A549 (cell line): ENCODE measurements around the gene MYMK. TPM values are rescaled to one million over a fixed set of nuclear protein-coding genes. Genes with fewer than 3 reads are reported as not detected.

Source experiments
- ATAC-seq, 2 experiments: fragments of 200-7000 bp in 1 of 2; fragments of >200 bp in 1 of 2; cut with Nextera tagmentation in 1 of 2; cut with Tn5 transposase in 1 of 2; 3 replicates each; pipeline versions ENCODE4 v1.8.0 to v1.9.1; 2018 to 2020; ENCODE audit warnings: mild to moderate bottlenecking in 1 of 2, moderate library complexity in 1 of 2
- CTCF ChIA-PET: fragments of 300-600 bp; sonication (Branson Sonifier 250); formaldehyde crosslinking; extraction: SDS; loops from one replicate; lab custom pipeline; 2021; ENCODE audit warnings: antibody characterized with exemption, inconsistent platforms; lab: Yijun Ruan, JAX
- POLR2A ChIA-PET: fragments of 350-600 bp; formaldehyde crosslinking; extraction: SDS; loops from one replicate; lab custom pipeline; 2021; ENCODE audit warnings: antibody characterized with exemption, inconsistent platforms; lab: Yijun Ruan, JAX
- DNase-seq, 2 experiments: peaks; one replicate each; pipeline versions ENCODE4 v3.0.0 to v3.0.0-alpha.2; 2011 to 2016; ENCODE audit warnings: low read depth in 1 of 2, low spot score in 1 of 2
- FAIRE-seq: peaks from 2 replicates; lab custom pipeline; 2011; peaks lifted over from hg19 to GRCh38; lab: Jason Lieb, UNC
- H3K27ac ChIP-seq, 2 experiments: fragments of >200 bp; sonication (Bioruptor Twin); formaldehyde crosslinking; 3 replicates each; pipeline ENCODE4 v1.5.1; 2016 to 2017
- H3K4me1 ChIP-seq: fragments of >200 bp; sonication (Bioruptor Twin); formaldehyde crosslinking; 3 replicates; pipeline ENCODE4 v1.6.1; 2016
- H3K4me2 ChIP-seq: fragments of >200 bp; sonication (Bioruptor Twin); formaldehyde crosslinking; 3 replicates; pipeline ENCODE4 v1.6.1; 2016
- H3K4me3 ChIP-seq: fragments of >200 bp; sonication (Bioruptor Twin); formaldehyde crosslinking; 3 replicates; pipeline ENCODE4 v1.5.1; 2016
- H3K9me3 ChIP-seq: fragments of >200 bp; sonication (Bioruptor Twin); formaldehyde crosslinking; 3 replicates; pipeline ENCODE4 v1.6.1; 2016
- BHLHE40 ChIP-seq: IDR thresholded peaks from 2 replicates; pipeline ENCODE4 v1.6.1; 2012; ENCODE audit warnings: low read depth, low read length, inconsistent platforms
- CBX2 ChIP-seq: fragments of 200-600 bp; sonication (generic); IDR thresholded peaks from 2 replicates; pipeline ENCODE4 v1.6.1; 2016; ENCODE audit warnings: low read depth, mild to moderate bottlenecking, borderline replicate concordance
- CBX8 ChIP-seq: fragments of 200-600 bp; sonication (generic); IDR thresholded peaks from 2 replicates; pipeline ENCODE4 v1.6.1; 2016
- CEBPB ChIP-seq, 2 experiments: fragments of >200 bp in 1 of 2; sonication (Bioruptor Twin) in 1 of 2; formaldehyde crosslinking in 1 of 2; IDR thresholded peaks; 2 replicates each; pipeline ENCODE4 v1.6.1; 2012 to 2016
- CHD2 ChIP-seq: fragments of 150-350 bp; IDR thresholded peaks from 2 replicates; pipeline ENCODE4 v1.6.1; 2014; ENCODE audit warnings: low read length; ENCODE audit not compliant: partially characterized antibody
- E2F6 ChIP-seq: IDR thresholded peaks from 2 replicates; pipeline ENCODE4 v1.6.1; 2012; ENCODE audit warnings: low read depth, borderline replicate concordance
- EHMT2 ChIP-seq: fragments of 200-600 bp; sonication (generic); IDR thresholded peaks from 2 replicates; pipeline ENCODE4 v1.6.1; 2016; ENCODE audit warnings: antibody characterized with exemption, low read depth, mild to moderate bottlenecking, moderate library complexity
- ESRRA ChIP-seq: fragments of 150-350 bp; IDR thresholded peaks from 2 replicates; pipeline ENCODE4 v1.6.1; 2014; ENCODE audit warnings: mild to moderate bottlenecking, low read length, borderline replicate concordance
- FOSB ChIP-seq: fragments of 250-450 bp; sonication (Bioruptor Pico); IDR thresholded peaks from 2 replicates; pipeline ENCODE4 v1.5.0; 2020; ENCODE audit warnings: mild to moderate bottlenecking, moderate library complexity
- FOXS1 ChIP-seq: fragments of 250-450 bp; sonication (Bioruptor Pico); IDR thresholded peaks from 2 replicates; pipeline ENCODE4 v1.5.0; 2020; ENCODE audit warnings: mild to moderate bottlenecking, moderate library complexity
- GATA3 ChIP-seq: IDR thresholded peaks from 2 replicates; pipeline ENCODE4 v1.6.1; 2012; ENCODE audit warnings: borderline replicate concordance
- HDAC2 ChIP-seq: fragments of 200-600 bp; sonication (generic); IDR thresholded peaks from 2 replicates; pipeline ENCODE4 v1.6.1; 2016
- KDM5A ChIP-seq: fragments of 200-600 bp; sonication (generic); IDR thresholded peaks from 2 replicates; pipeline ENCODE4 v1.6.1; 2016; ENCODE audit warnings: antibody characterized with exemption, mild to moderate bottlenecking
- MAFK ChIP-seq: fragments of 450-650 bp; IDR thresholded peaks from 2 replicates; pipeline ENCODE4 v1.6.1; 2014; ENCODE audit not compliant: partially characterized antibody
- MAZ ChIP-seq: fragments of 150-350 bp; IDR thresholded peaks from 2 replicates; pipeline ENCODE4 v1.6.1; 2014; ENCODE audit warnings: antibody characterized with exemption, low read depth, low read length, borderline replicate concordance
- PBX3 ChIP-seq: IDR thresholded peaks from 2 replicates; pipeline ENCODE4 v1.6.1; 2012
- PHF8 ChIP-seq: fragments of 200-600 bp; sonication (generic); IDR thresholded peaks from 2 replicates; pipeline ENCODE4 v1.6.1; 2016; ENCODE audit warnings: low read depth, mild to moderate bottlenecking, antibody characterized with exemption, moderate library complexity, borderline replicate concordance
- POLR2A ChIP-seq: IDR thresholded peaks from 2 replicates; pipeline ENCODE4 v1.6.1; 2012; ENCODE audit warnings: mild to moderate bottlenecking, low read length
- RAD21 ChIP-seq, 2 experiments: fragments of >200 bp in 1 of 2; sonication (Bioruptor Twin) in 1 of 2; formaldehyde crosslinking in 1 of 2; IDR thresholded peaks in 1 of 2; conservative IDR thresholded peaks in 1 of 2; 2 replicates in 1 of 2; 3 replicates in 1 of 2; pipeline ENCODE4 v1.6.1; 2012 to 2018; ENCODE audit warnings: inconsistent platforms in 1 of 2
- RARB ChIP-seq: fragments of 250-450 bp; sonication (Bioruptor Pico); IDR thresholded peaks from 2 replicates; pipeline ENCODE4 v1.8.0; 2021; ENCODE audit warnings: mild to moderate bottlenecking, moderate library complexity
- RCOR1 ChIP-seq: fragments of 150-350 bp; IDR thresholded peaks from 2 replicates; pipeline ENCODE4 v1.6.1; 2014; ENCODE audit warnings: antibody characterized with exemption, low read length, low read depth
- RFX5 ChIP-seq: fragments of 450-650 bp; IDR thresholded peaks from 2 replicates; pipeline ENCODE4 v1.7.1; 2014; ENCODE audit warnings: antibody characterized with exemption, mild to moderate bottlenecking, moderate library complexity
- SMC3 ChIP-seq: fragments of >200 bp; sonication (Bioruptor Twin); formaldehyde crosslinking; IDR thresholded peaks from 3 replicates; pipeline ENCODE4 v1.6.1; 2018; ENCODE audit warnings: inconsistent platforms
- TFCP2L1 ChIP-seq: fragments of 250-450 bp; sonication (Bioruptor Pico); IDR thresholded peaks from 2 replicates; pipeline ENCODE4 v1.5.0; 2021; ENCODE audit warnings: mild to moderate bottlenecking
- ZC3H11A ChIP-seq: fragments of 450-650 bp; IDR thresholded peaks from 2 replicates; pipeline ENCODE4 v1.6.1; 2014; ENCODE audit warnings: antibody characterized with exemption, mild to moderate bottlenecking
- ZFP36 ChIP-seq: fragments of 450-650 bp; IDR thresholded peaks from 2 replicates; pipeline ENCODE4 v1.6.1; 2014; ENCODE audit warnings: borderline replicate concordance; ENCODE audit not compliant: partially characterized antibody
- ZNF302 ChIP-seq: fragments of 250-450 bp; sonication (Bioruptor Pico); IDR thresholded peaks from 2 replicates; pipeline ENCODE4 v1.9.0; 2021; ENCODE audit warnings: inconsistent platforms, mild to moderate bottlenecking, moderate library complexity
- ZSCAN20 ChIP-seq: fragments of 250-450 bp; sonication (Bioruptor Pico); IDR thresholded peaks from 2 replicates; pipeline ENCODE4 v1.8.0; 2022; ENCODE audit warnings: mild to moderate bottlenecking, moderate library complexity
- WGBS: methylation state at CpG from one replicate; pipeline ENCODE4 v1.1.6; 2017; ENCODE audit errors: missing lambda C conversion rate; 5-methylcytosine and 5-hydroxymethylcytosine counted together
- polyA plus RNA-seq, 4 experiments: library from polyadenylated mRNA; depleted of rRNA in 3 of 4; stranded (reverse); fragments of >200 nt; fragmentation: RNase III in 1 of 4; extraction: RNeasy Plus Mini Kit Qiagen cat#74134 plus additional on column Dnase treatment in 1 of 4; gene quantifications; 2 replicates in 3 of 4; 3 replicates in 1 of 4; pipeline ENCODE4 v1.2.3, GENCODE V29; 2011 to 2017
- TF ChIP-seq, protein P1 (sequence below): fragments of 200-600 bp; sonication (generic); IDR thresholded peaks from 2 replicates; pipeline ENCODE4 v1.6.1; 2016; ENCODE audit warnings: antibody characterized with exemption, mild to moderate bottlenecking, moderate library complexity
- TF ChIP-seq, protein P2 (sequence below): fragments of >200 bp; sonication (Bioruptor Twin); formaldehyde crosslinking; IDR thresholded peaks from 3 replicates; pipeline ENCODE4 v1.5.1; 2016
- TF ChIP-seq, protein P3 (sequence below): fragments of 450-650 bp; IDR thresholded peaks from 2 replicates; pipeline ENCODE4 v1.6.1; 2014; ENCODE audit warnings: antibody characterized with exemption

Gene MYMK
- polyA plus RNA-seq, 2 of the 4 experiments (the other 2 are of a cell fraction), result not detected

- ATAC-seq (no peak), DNase-seq (no peak), FAIRE-seq (no peak)
- Histone ChIP-seq H3K4me1 (peaks cover 5% of the 10 kb centered on the region), H3K4me2 (no peak overlapping the region), H3K4me3 (no peak overlapping the region), H3K27ac (no peak overlapping the region), H3K9me3 (no peaks in the 10 kb centered on the region)
- TF ChIP-seq ZNF302 (CRISPR knock-in tag) (no peak), POLR2A (no peak), MAFK (no peak), BHLHE40 (no peak), PHF8 (no peak), CEBPB (IDR thresholded peaks at IDR 0.05) (no peak), ZSCAN20 (CRISPR knock-in tag) (no peak), ZFP36 (no peak), GATA3 (no peak), MAZ (no peak), EHMT2 (no peak), CHD2 (no peak), ESRRA (no peak), CBX2 (no peak), E2F6 (no peak), RCOR1 (no peak), TFCP2L1 (CRISPR knock-in tag) (no peak), HDAC2 (no peak), FOXS1 (CRISPR knock-in tag) (no peak)
- TF ChIP-seq, protein P1, sequence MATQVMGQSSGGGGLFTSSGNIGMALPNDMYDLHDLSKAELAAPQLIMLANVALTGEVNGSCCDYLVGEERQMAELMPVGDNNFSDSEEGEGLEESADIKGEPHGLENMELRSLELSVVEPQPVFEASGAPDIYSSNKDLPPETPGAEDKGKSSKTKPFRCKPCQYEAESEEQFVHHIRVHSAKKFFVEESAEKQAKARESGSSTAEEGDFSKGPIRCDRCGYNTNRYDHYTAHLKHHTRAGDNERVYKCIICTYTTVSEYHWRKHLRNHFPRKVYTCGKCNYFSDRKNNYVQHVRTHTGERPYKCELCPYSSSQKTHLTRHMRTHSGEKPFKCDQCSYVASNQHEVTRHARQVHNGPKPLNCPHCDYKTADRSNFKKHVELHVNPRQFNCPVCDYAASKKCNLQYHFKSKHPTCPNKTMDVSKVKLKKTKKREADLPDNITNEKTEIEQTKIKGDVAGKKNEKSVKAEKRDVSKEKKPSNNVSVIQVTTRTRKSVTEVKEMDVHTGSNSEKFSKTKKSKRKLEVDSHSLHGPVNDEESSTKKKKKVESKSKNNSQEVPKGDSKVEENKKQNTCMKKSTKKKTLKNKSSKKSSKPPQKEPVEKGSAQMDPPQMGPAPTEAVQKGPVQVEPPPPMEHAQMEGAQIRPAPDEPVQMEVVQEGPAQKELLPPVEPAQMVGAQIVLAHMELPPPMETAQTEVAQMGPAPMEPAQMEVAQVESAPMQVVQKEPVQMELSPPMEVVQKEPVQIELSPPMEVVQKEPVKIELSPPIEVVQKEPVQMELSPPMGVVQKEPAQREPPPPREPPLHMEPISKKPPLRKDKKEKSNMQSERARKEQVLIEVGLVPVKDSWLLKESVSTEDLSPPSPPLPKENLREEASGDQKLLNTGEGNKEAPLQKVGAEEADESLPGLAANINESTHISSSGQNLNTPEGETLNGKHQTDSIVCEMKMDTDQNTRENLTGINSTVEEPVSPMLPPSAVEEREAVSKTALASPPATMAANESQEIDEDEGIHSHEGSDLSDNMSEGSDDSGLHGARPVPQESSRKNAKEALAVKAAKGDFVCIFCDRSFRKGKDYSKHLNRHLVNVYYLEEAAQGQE, result no peak
- ChIA-PET CTCF (interaction anchor here (1.0 to 12.2 kb wide), 2 partner anchors 8 to 20 kb away, joined by 3 to 58 read pairs; no protein-coding TSS in a partner anchor), POLR2A (interaction anchor here (1.1 kb wide), 1 partner anchor 13 kb away, joined by 3 read pairs; the partner anchor contains the start of gene SLC2A6)
- WGBS, result 76% methylated on average over 6 of the region's 6 CpGs
These were observed 58.8 kb downstream of the MYMK start for GRCh38 chr9:133465984-133466383.

- ChIA-PET POLR2A (no interaction called here), CTCF (interaction anchor here (12.2 kb wide), 1 partner anchor 21 kb away, joined by 58 read pairs; no protein-coding TSS in a partner anchor)
- Histone ChIP-seq H3K9me3 (no peaks in the 10 kb centered on the region), H3K4me1 (peaks cover 10% of the 10 kb centered on the region), H3K4me3 (no peak overlapping the region), H3K27ac (no peak overlapping the region), H3K4me2 (no peak overlapping the region)
- FAIRE-seq (no peak), ATAC-seq (no peak), DNase-seq (no peak)
- WGBS, result 97% methylated on average over 10 of the region's 10 CpGs
- TF ChIP-seq, protein P2, sequence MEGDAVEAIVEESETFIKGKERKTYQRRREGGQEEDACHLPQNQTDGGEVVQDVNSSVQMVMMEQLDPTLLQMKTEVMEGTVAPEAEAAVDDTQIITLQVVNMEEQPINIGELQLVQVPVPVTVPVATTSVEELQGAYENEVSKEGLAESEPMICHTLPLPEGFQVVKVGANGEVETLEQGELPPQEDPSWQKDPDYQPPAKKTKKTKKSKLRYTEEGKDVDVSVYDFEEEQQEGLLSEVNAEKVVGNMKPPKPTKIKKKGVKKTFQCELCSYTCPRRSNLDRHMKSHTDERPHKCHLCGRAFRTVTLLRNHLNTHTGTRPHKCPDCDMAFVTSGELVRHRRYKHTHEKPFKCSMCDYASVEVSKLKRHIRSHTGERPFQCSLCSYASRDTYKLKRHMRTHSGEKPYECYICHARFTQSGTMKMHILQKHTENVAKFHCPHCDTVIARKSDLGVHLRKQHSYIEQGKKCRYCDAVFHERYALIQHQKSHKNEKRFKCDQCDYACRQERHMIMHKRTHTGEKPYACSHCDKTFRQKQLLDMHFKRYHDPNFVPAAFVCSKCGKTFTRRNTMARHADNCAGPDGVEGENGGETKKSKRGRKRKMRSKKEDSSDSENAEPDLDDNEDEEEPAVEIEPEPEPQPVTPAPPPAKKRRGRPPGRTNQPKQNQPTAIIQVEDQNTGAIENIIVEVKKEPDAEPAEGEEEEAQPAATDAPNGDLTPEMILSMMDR, result no peak
- TF ChIP-seq KDM5A (no peak), RAD21 (conservative IDR thresholded peaks at IDR 0.05 in 1 of 2, IDR thresholded peaks at IDR 0.05 in 1 of 2) (no peak), ZC3H11A (no peak), RFX5 (no peak), PBX3 (no peak), E2F6 (no peak), SMC3 (no peak), RARB (no peak), CBX8 (no peak), BHLHE40 (no peak), FOSB (CRISPR knock-in tag) (no peak)
- TF ChIP-seq, protein P3, sequence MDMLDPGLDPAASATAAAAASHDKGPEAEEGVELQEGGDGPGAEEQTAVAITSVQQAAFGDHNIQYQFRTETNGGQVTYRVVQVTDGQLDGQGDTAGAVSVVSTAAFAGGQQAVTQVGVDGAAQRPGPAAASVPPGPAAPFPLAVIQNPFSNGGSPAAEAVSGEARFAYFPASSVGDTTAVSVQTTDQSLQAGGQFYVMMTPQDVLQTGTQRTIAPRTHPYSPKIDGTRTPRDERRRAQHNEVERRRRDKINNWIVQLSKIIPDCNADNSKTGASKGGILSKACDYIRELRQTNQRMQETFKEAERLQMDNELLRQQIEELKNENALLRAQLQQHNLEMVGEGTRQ, result no peak
These were observed 60.1 kb downstream of the MYMK start for GRCh38 chr9:133464638-133465037.
